ENCODE data around the gene SLC25A33.
"Not testable (repeated sequence)": the region's sequence is repeated elsewhere in the genome, so short reads cannot be mapped to it uniquely, and the experiment has no call there.

SLC25A33 gene

GRCh38 chr1:9539829-9540550 is 725 bp downstream of the SLC25A33 start:
- peak; percentile 22 for DNase-seq (ENCODE audit: low read depth)

- peak; percentile 21 for DNase-seq (ENCODE audit: low read depth)
These were observed 3.2 kb downstream of the SLC25A33 start for GRCh38 chr1:9542430-9542829.

- DNase-seq (ENCODE audit: low read depth) = no peak
These were observed 5.7 kb downstream of the SLC25A33 start for GRCh38 chr1:9544926-9545325.

- DNase-seq (ENCODE audit: low read depth) = no peak
These were observed 10.8 kb downstream of the SLC25A33 start for GRCh38 chr1:9549955-9550546.

GRCh38 chr1:9551984-9552383 is 12.7 kb downstream of the SLC25A33 start:
- no peak for DNase-seq (ENCODE audit: low read depth)

- DNase-seq (ENCODE audit: low read depth) = no peak
These were observed 14.5 kb downstream of the SLC25A33 start for GRCh38 chr1:9553736-9554144.

GRCh38 chr1:9555942-9556341 is 16.7 kb downstream of the SLC25A33 start:
- no peak for DNase-seq (ENCODE audit: low read depth)

- DNase-seq (ENCODE audit: low read depth) = no peak
These were observed 18.4 kb downstream of the SLC25A33 start for GRCh38 chr1:9557624-9558023.

GRCh38 chr1:9558271-9558945 is 19.1 kb downstream of the SLC25A33 start:
- no peak for DNase-seq (ENCODE audit: low read depth)

GRCh38 chr1:9558946-9559545 is 19.8 kb downstream of the SLC25A33 start:
- no peak for DNase-seq (ENCODE audit: low read depth)

- no peak for DNase-seq (ENCODE audit: low read depth)
These were observed 20.4 kb downstream of the SLC25A33 start for GRCh38 chr1:9559673-9560072.

- not testable (repeated sequence) for DNase-seq (ENCODE audit: low read depth)
These were observed 20.8 kb downstream of the SLC25A33 start for GRCh38 chr1:9560090-9560489.

- DNase-seq (ENCODE audit: low read depth) = peak; percentile 82
These were observed 22.2 kb downstream of the SLC25A33 start for GRCh38 chr1:9561429-9561828.

- DNase-seq (ENCODE audit: low read depth) = no peak
These were observed 30.0 kb downstream of the SLC25A33 start for GRCh38 chr1:9569267-9569666.

- DNase-seq (ENCODE audit: low read depth) = not testable (repeated sequence)
These were observed 31.7 kb downstream of the SLC25A33 start for GRCh38 chr1:9570886-9571529.

- DNase-seq (ENCODE audit: low read depth) = no peak
These were observed 34.5 kb downstream of the SLC25A33 start for GRCh38 chr1:9573723-9574122.

- no peak for DNase-seq (ENCODE audit: low read depth)
These were observed 36.2 kb downstream of the SLC25A33 start for GRCh38 chr1:9575486-9575885.

- DNase-seq (ENCODE audit: low read depth) = no peak
These were observed 37.6 kb downstream of the SLC25A33 start for GRCh38 chr1:9576903-9577302.

GRCh38 chr1:9577423-9577822 is 38.2 kb downstream of the SLC25A33 start:
- DNase-seq (ENCODE audit: low read depth) = no peak

GRCh38 chr1:9580942-9581341 is 41.7 kb downstream of the SLC25A33 start:
- no peak for DNase-seq (ENCODE audit: low read depth)

GRCh38 chr1:9586147-9586766 is 47.0 kb downstream of the SLC25A33 start:
- DNase-seq (ENCODE audit: low read depth) = no peak

All from GM04504 (cell line).